Endothelial cell of umbilical vein (primary cell): ENCODE measurements around the gene HMGCS2. TPM values are rescaled to one million over a fixed set of nuclear protein-coding genes. Genes with fewer than 3 reads are reported as not detected.

Source experiments
- BruUV-seq: library from RNA; stranded (reverse); fragments of 400-500 nt; replicated peaks from 2 replicates; lab custom pipeline; 2021; lab: Mats Ljungman, UMichigan
- CTCF ChIA-PET: fragments of 300-600, 350-600 bp; sonication (Branson Sonifier 250); formaldehyde crosslinking; loops from one replicate; lab custom pipeline; 2021; ENCODE audit warnings: antibody characterized with exemption, inconsistent platforms; lab: Charles Lee
- POLR2A ChIA-PET: fragments of 300-600, 350-600 bp; sonication (Branson Sonifier 250); formaldehyde crosslinking; loops from one replicate; lab custom pipeline; 2021; ENCODE audit warnings: antibody characterized with exemption, inconsistent platforms; lab: Charles Lee
- DNase-seq: peaks from one replicate; pipeline ENCODE4 v3.0.0-alpha.2; 2011; ENCODE audit warnings: low read depth, low spot score
- FAIRE-seq: peaks from 2 replicates; lab custom pipeline; 2011; peaks lifted over from hg19 to GRCh38; lab: Jason Lieb, UNC
- H2AFZ ChIP-seq: 2 replicates; pipeline ENCODE4 v1.6.0; 2012; ENCODE audit warnings: low read depth, low read length, control low read depth, inconsistent platforms
- H3K27ac ChIP-seq: 2 replicates; pipeline ENCODE4 v1.5.1; 2011; ENCODE audit warnings: low read depth, mild to moderate bottlenecking, control low read depth, low read length, moderate library complexity; ENCODE audit not compliant: insufficient read depth
- H3K27me3 ChIP-seq, 2 experiments: 2 replicates each; pipeline versions ENCODE4 v1.6.0 to v1.6.1; 2011; ENCODE audit warnings: low read length in 2 of 2, mixed read lengths in 1 of 2; ENCODE audit not compliant: control insufficient read depth in 2 of 2, insufficient read depth in 2 of 2
- H3K36me3 ChIP-seq, 2 experiments: 2 replicates in 1 of 2; 3 replicates in 1 of 2; pipeline ENCODE4 v1.5.1; 2011; ENCODE audit warnings: low read length in 2 of 2, mild to moderate bottlenecking in 1 of 2, moderate library complexity in 1 of 2; ENCODE audit not compliant: control insufficient read depth in 2 of 2, insufficient read depth in 2 of 2; ENCODE audit errors: extremely low read depth in 1 of 2
- H3K4me1 ChIP-seq: 3 replicates; pipeline ENCODE4 v1.5.1; 2011; ENCODE audit warnings: mild to moderate bottlenecking, low read length; ENCODE audit not compliant: control insufficient read depth, insufficient read depth; ENCODE audit errors: extremely low read depth
- H3K4me2 ChIP-seq: 2 replicates; pipeline ENCODE4 v1.6.1; 2011; ENCODE audit warnings: low read length, control low read depth, mixed read lengths; ENCODE audit not compliant: insufficient read depth
- H3K4me3 ChIP-seq, 3 experiments: fragments of 200-600 bp in 1 of 3; sonication (generic), shearing (Covaris generic) in 1 of 3; replicated peaks in 1 of 3; 2 replicates each; pipeline ENCODE4 v1.5.1; 2011 to 2016; ENCODE audit warnings: control low read depth in 3 of 3, low read length in 3 of 3, mild to moderate bottlenecking in 2 of 3, inconsistent platforms in 1 of 3, low read depth in 1 of 3, moderate library complexity in 1 of 3; ENCODE audit not compliant: insufficient read depth in 1 of 3
- H3K79me2 ChIP-seq: 2 replicates; pipeline ENCODE4 v1.6.0; 2012; ENCODE audit warnings: low read length, inconsistent platforms; ENCODE audit not compliant: control insufficient read depth, insufficient read depth
- H3K9ac ChIP-seq: replicated peaks from 2 replicates; pipeline ENCODE3; 2011; ENCODE audit warnings: low read length, control low read depth; ENCODE audit not compliant: insufficient read depth; ENCODE audit errors: extremely low read depth
- H3K9me1 ChIP-seq: replicated peaks from 3 replicates; pipeline ENCODE4 v1.6.0; 2011; ENCODE audit warnings: mild to moderate bottlenecking, low read length; ENCODE audit not compliant: control insufficient read depth, insufficient read depth; ENCODE audit errors: extremely low read depth
- H3K9me3 ChIP-seq: replicated peaks from 2 replicates; pipeline ENCODE4 v1.5.1; 2012; ENCODE audit warnings: low read length, inconsistent platforms; ENCODE audit not compliant: control insufficient read depth, insufficient read depth
- H4K20me1 ChIP-seq: replicated peaks from 2 replicates; pipeline ENCODE3; 2011; ENCODE audit warnings: mild to moderate bottlenecking, low read length; ENCODE audit not compliant: control insufficient read depth, insufficient read depth; ENCODE audit errors: extremely low read depth
- EZH2 ChIP-seq: IDR thresholded peaks from 2 replicates; pipeline ENCODE4 v1.6.1; 2012; ENCODE audit warnings: borderline replicate concordance, low read depth, mild to moderate bottlenecking, moderate library complexity, low read length, inconsistent platforms; ENCODE audit not compliant: severe bottlenecking
- FOS ChIP-seq: IDR thresholded peaks from 2 replicates; pipeline ENCODE4 v1.6.1; 2011; ENCODE audit warnings: mild to moderate bottlenecking, low read length, moderate library complexity, borderline replicate concordance; ENCODE audit not compliant: insufficient read depth
- GATA2 ChIP-seq: IDR thresholded peaks from 2 replicates; pipeline ENCODE4 v1.7.0; 2011; ENCODE audit warnings: low read depth, mild to moderate bottlenecking, moderate library complexity, mixed read lengths, low read length; ENCODE audit not compliant: insufficient read length, insufficient read depth
- JUN ChIP-seq: IDR thresholded peaks from 2 replicates; pipeline ENCODE4 v1.6.1; 2011; ENCODE audit warnings: borderline replicate concordance, low read depth; ENCODE audit not compliant: insufficient read length, insufficient read depth
- MYC ChIP-seq: IDR thresholded peaks from one replicate; pipeline ENCODE4 v1.6.1; 2011; ENCODE audit warnings: mild to moderate bottlenecking, low read depth, low read length
- POLR2A ChIP-seq: IDR thresholded peaks from 2 replicates; pipeline ENCODE4 v1.6.1; 2012; ENCODE audit warnings: low read depth, mild to moderate bottlenecking, control low read depth, low read length
- POLR2AphosphoS5 ChIP-seq: IDR thresholded peaks from 2 replicates; pipeline ENCODE4 v1.6.1; 2012; ENCODE audit warnings: low read depth, mild to moderate bottlenecking, control low read depth, low read length, moderate library complexity; ENCODE audit not compliant: insufficient read depth
- dilution Hi-C: fragments of 300-500 bp; cut with MboI; formaldehyde crosslinking; loops from one replicate; pipeline ENCODE4 v1.15.0; 2019; ENCODE audit warnings: low sequenced_read_pairs; ENCODE audit not compliant: extremely low pct_ligation_motif_present
- intact Hi-C: fragments of 100-400 bp; cut with micrococcal nuclease; formaldehyde crosslinking; loops from one replicate; pipeline ENCODE4 v1.10.0; 2022
- polyA plus RNA-seq, 4 experiments: library from polyadenylated mRNA; depleted of rRNA in 3 of 4; stranded (reverse) in 3 of 4; unstranded in 1 of 4; fragments of >200 nt; gene quantifications; 2 replicates each; pipeline versions ENCODE4 v1.2.1 to v1.2.3, GENCODE V29; 2011 to 2012; ENCODE audit warnings: missing spikeins in 1 of 4
- total RNA-seq: library from RNA; stranded (reverse); gene quantifications from 2 replicates; pipeline ENCODE4 v1.2.3, GENCODE V29; 2021
- TF ChIP-seq, protein P1 (sequence below): IDR thresholded peaks from 2 replicates; pipeline ENCODE4 v1.6.1; 2011; ENCODE audit not compliant: insufficient read depth, insufficient read length
- TF ChIP-seq, protein P2 (sequence below), 2 donors: IDR thresholded peaks; 1 replicate in 1 of 2; 2 replicates in 1 of 2; pipeline ENCODE4 v1.5.1; 2011; ENCODE audit warnings: low read length in 2 of 2, mild to moderate bottlenecking in 2 of 2, moderate library complexity in 2 of 2, control low read depth in 1 of 2, inconsistent platforms in 1 of 2, low read depth in 1 of 2; ENCODE audit not compliant: insufficient read depth in 1 of 2; ENCODE audit errors: extremely low read depth in 1 of 2

The HMGCS2 gene
- total and polyA plus RNA-seq, 2 donors (not counting 3 experiments of a cell fraction or from before 2014, with no cell fraction given), result not detected

DNA sequence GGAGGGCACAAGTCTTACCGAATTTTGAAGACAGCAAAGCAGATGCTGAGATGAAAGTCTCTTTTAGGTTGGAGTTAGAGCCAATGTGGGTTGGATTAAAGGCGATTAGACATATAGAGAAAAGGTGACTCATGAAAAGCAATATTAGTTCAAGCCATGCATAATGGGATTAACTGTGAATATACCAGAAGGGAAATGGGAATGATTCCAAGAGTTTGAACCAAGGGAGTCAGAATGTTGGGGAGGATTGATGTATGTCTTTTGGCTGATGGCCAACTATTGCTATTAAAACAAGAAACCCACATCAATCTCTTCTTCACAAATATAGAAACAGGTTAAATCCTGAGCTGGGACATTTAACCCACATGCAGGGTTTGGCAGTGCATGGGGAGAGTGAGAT, 1.2 kb downstream of the HMGCS2 start:
- H3K9ac ChIP-seq, result no peak overlapping the region
- no peaks in the 10 kb centered on the region for H3K79me2 ChIP-seq
- BruUV-seq, result no TSS peak
- TF ChIP-seq JUN (no peak), GATA2 (no peak), MYC (no peak), POLR2AphosphoS5 (no peak), FOS (no peak)
- TF ChIP-seq, protein P1, sequence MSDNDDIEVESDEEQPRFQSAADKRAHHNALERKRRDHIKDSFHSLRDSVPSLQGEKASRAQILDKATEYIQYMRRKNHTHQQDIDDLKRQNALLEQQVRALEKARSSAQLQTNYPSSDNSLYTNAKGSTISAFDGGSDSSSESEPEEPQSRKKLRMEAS, result no peak
- POLR2A ChIA-PET, result no interaction called here
- no peaks in the 10 kb centered on the region for H3K4me1 ChIP-seq
- H3K4me3 ChIP-seq, result no peak overlapping the region
- H3K36me3 ChIP-seq, result no peaks in the 10 kb centered on the region
- CTCF ChIA-PET, result interaction anchor here (2.2 kb wide), 1 partner anchor 22 kb away, joined by 9 read pairs; no protein-coding TSS in a partner anchor
- H2AFZ ChIP-seq, result no peak overlapping the region
- intact Hi-C loops, result no loop called here
- dilution Hi-C loops, result no loop called here
- H3K4me2 ChIP-seq, result no peak overlapping the region
- H3K9me1 ChIP-seq, result no peaks in the 10 kb centered on the region
- DNase-seq (no peak), FAIRE-seq (no peak)
- H4K20me1 ChIP-seq, result no peaks in the 10 kb centered on the region
- no peak overlapping the region for H3K27ac ChIP-seq
- no peaks in the 10 kb centered on the region for H3K9me3 ChIP-seq
- H3K27me3 ChIP-seq, result peaks cover 15 to 25% of the 10 kb centered on the region in 2 experiments

DNA sequence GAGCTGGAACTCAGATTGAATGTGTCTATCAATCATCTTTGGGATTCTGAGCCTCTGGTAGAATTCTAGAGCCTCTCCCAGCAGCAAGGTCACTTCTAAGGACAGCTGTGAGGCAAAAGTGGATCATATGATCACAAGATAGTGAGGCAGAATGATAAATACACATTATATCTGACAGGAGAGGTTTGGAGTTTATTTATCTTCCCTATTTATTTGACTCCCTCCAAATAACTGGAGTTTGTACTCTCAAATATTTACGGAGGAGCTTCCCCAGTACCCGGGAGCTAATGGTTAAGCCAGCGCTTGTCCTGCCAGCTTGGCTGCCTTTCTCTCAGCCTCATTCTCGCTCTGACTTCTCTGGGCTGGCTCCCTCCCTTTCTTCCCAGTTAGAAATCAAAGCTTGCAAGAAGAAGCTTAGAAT, 2.3 kb downstream of the HMGCS2 start:
- no TSS peak for BruUV-seq
- no peak for FAIRE-seq
- dilution Hi-C loops, result no loop called here

More for the DNA sequence above, 2.3 kb downstream of the HMGCS2 start:
- DNase-seq, result no peak
- Histone ChIP-seq H3K4me1 (no peaks in the 10 kb centered on the region), H2AFZ (no peak overlapping the region), H3K27ac (no peak overlapping the region), H3K9me1 (no peaks in the 10 kb centered on the region), H3K4me2 (no peak overlapping the region), H3K27me3 (peaks cover 10 to 24% of the 10 kb centered on the region in 2 experiments), H4K20me1 (no peaks in the 10 kb centered on the region), H3K36me3 (no peaks in the 10 kb centered on the region), H3K9me3 (no peaks in the 10 kb centered on the region), H3K4me3 (no peak overlapping the region), H3K9ac (no peak overlapping the region), H3K79me2 (no peaks in the 10 kb centered on the region)
- CTCF ChIA-PET, result interaction anchor here (0.7 to 1.4 kb wide), 4 partner anchors 10 to 42 kb away, joined by 3 to 6 read pairs (median 4); no protein-coding TSS in a partner anchor
- POLR2A ChIA-PET, result no interaction called here
- intact Hi-C loops, result no loop called here
- no peak for TF ChIP-seq MYC
- TF ChIP-seq EZH2, result no peak
- TF ChIP-seq, protein P1, result no peak
- no peak for TF ChIP-seq FOS
- no peak for TF ChIP-seq GATA2
- TF ChIP-seq, protein P2, sequence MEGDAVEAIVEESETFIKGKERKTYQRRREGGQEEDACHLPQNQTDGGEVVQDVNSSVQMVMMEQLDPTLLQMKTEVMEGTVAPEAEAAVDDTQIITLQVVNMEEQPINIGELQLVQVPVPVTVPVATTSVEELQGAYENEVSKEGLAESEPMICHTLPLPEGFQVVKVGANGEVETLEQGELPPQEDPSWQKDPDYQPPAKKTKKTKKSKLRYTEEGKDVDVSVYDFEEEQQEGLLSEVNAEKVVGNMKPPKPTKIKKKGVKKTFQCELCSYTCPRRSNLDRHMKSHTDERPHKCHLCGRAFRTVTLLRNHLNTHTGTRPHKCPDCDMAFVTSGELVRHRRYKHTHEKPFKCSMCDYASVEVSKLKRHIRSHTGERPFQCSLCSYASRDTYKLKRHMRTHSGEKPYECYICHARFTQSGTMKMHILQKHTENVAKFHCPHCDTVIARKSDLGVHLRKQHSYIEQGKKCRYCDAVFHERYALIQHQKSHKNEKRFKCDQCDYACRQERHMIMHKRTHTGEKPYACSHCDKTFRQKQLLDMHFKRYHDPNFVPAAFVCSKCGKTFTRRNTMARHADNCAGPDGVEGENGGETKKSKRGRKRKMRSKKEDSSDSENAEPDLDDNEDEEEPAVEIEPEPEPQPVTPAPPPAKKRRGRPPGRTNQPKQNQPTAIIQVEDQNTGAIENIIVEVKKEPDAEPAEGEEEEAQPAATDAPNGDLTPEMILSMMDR (IDR thresholded peaks at IDR 0.05; ENCODE audit: extremely low read depth in 1 of 2, insufficient read depth in 1 of 2, low read depth in 1 of 2, low read length in 2 of 2), result no peak
- TF ChIP-seq POLR2AphosphoS5, result no peak
- no peak for TF ChIP-seq POLR2A
